ENCODE data around the gene STC2.

- TF ChIP-seq EZH2phosphoT487 (IDR thresholded peaks at IDR 0.05; ENCODE audit: low read depth, severe bottlenecking, unreplicated experiment) = no peak
- TF ChIP-seq CTCF (IDR thresholded peaks at IDR 0.05; ENCODE audit: poor library complexity) = no peak
- TF ChIP-seq EZH2 (IDR thresholded peaks at IDR 0.05; ENCODE audit: borderline replicate concordance) = no peak
Observed at GRCh38 chr5:173297813-173298212, 30.4 kb downstream of the STC2 start.

Data from hepatocyte (in vitro differentiated cells).